NOMO-1 treated with DMSO at 0.1 percent for 48 hours (cell line): ENCODE results near the gene MYH13.
"Not testable (repeated sequence)": the region's sequence is repeated elsewhere in the genome, so short reads cannot be mapped to it uniquely, and the experiment has no call there.

ENCODE experiments used
- DNase-seq: peaks from one replicate; lab custom pipeline; 2025; ENCODE audit not compliant: unreplicated experiment; lab: John Stamatoyannopoulos, UW

MYH13 gene

GRCh38 chr17:10306585-10306984 lies 66.2 kb downstream of the MYH13 start:
- no peak for DNase-seq

GRCh38 chr17:10305398-10305797 lies 67.4 kb downstream of the MYH13 start:
- no peak for DNase-seq

- DNase-seq, result no peak
Observed at GRCh38 chr17:10304758-10305300, 68.0 kb downstream of the MYH13 start.

- no peak for DNase-seq
Observed at GRCh38 chr17:10297691-10298090, 75.1 kb downstream of the MYH13 start.

GRCh38 chr17:10295728-10296343 lies 77.0 kb downstream of the MYH13 start:
- peak; percentile 54 for DNase-seq

- DNase-seq, result no peak
Observed at GRCh38 chr17:10294180-10294579, 78.6 kb downstream of the MYH13 start.

GRCh38 chr17:10292057-10292937 lies 80.5 kb downstream of the MYH13 start:
- peak; percentile 47 for DNase-seq

GRCh38 chr17:10291576-10291975 lies 81.2 kb downstream of the MYH13 start:
- not testable (repeated sequence) for DNase-seq

GRCh38 chr17:10290041-10290440 lies 82.8 kb downstream of the MYH13 start:
- no peak for DNase-seq

- no peak for DNase-seq
Observed at GRCh38 chr17:10286324-10286723, 86.5 kb downstream of the MYH13 start.

GRCh38 chr17:10285896-10286295 lies 86.9 kb downstream of the MYH13 start:
- DNase-seq, result no peak

GRCh38 chr17:10280068-10280467 lies 92.7 kb downstream of the MYH13 start:
- no peak for DNase-seq

- DNase-seq, result no peak
Observed at GRCh38 chr17:10278218-10278617, 94.6 kb downstream of the MYH13 start.

- no peak for DNase-seq
Observed at GRCh38 chr17:10276436-10276835, 96.4 kb downstream of the MYH13 start.

- no peak for DNase-seq
Observed at GRCh38 chr17:10275418-10275817, 97.4 kb downstream of the MYH13 start.

- DNase-seq, result peak; percentile 18
Observed at GRCh38 chr17:10271106-10271562, 101.7 kb downstream of the MYH13 start.

GRCh38 chr17:10270258-10270657 lies 102.5 kb downstream of the MYH13 start:
- no peak for DNase-seq

- DNase-seq, result no peak
Observed at GRCh38 chr17:10268005-10268404, 104.8 kb downstream of the MYH13 start.

GRCh38 chr17:10266296-10266876 lies 106.4 kb downstream of the MYH13 start:
- DNase-seq, result no peak

GRCh38 chr17:10265100-10265810 lies 107.6 kb downstream of the MYH13 start:
- DNase-seq, result no peak

- no peak for DNase-seq
Observed at GRCh38 chr17:10264051-10264450, 108.8 kb downstream of the MYH13 start.
